CD4-positive, alpha-beta memory T cell (primary cell): Measurements from ENCODE around the gene DCT. TPM values are rescaled to one million over a fixed set of nuclear protein-coding genes. Genes with fewer than 3 reads are reported as not detected.

Experiments used
- CTCF ChIA-PET: fragments of 350-600 bp; sonication (Branson Sonifier 250); formaldehyde crosslinking; loops from one replicate; lab custom pipeline; 2021; ENCODE audit warnings: inconsistent platforms; ENCODE audit not compliant: partially characterized antibody; lab: Charles Lee
- POLR2A ChIA-PET: fragments of 350-600 bp; sonication (Branson Sonifier 250); formaldehyde crosslinking; loops from one replicate; lab custom pipeline; 2021; ENCODE audit not compliant: partially characterized antibody; lab: Charles Lee
- DNase-seq, 5 donors: peaks; one replicate each; pipeline versions ENCODE4 v3.0.0 to v3.0.0-alpha.2; 2020 to 2022; ENCODE audit warnings: mixed read lengths in 1 of 5
- H3K27ac ChIP-seq: one replicate; pipeline ENCODE4 v1.7.0; 2013; ENCODE audit warnings: low read depth, low read length
- H3K27me3 ChIP-seq: 2 replicates; pipeline ENCODE4 v1.7.0; 2013; ENCODE audit warnings: mild to moderate bottlenecking, low read length, moderate library complexity; ENCODE audit not compliant: insufficient read depth
- H3K36me3 ChIP-seq: 2 replicates; pipeline ENCODE4 v1.7.0; 2013; ENCODE audit warnings: mild to moderate bottlenecking, low read length, moderate library complexity; ENCODE audit not compliant: insufficient read depth
- H3K4me1 ChIP-seq: 2 replicates; pipeline ENCODE4 v1.7.0; 2013; ENCODE audit warnings: mild to moderate bottlenecking, low read length, moderate library complexity; ENCODE audit not compliant: insufficient read depth
- H3K4me3 ChIP-seq, 2 donors: one replicate each; pipeline ENCODE4 v1.7.0; 2013; ENCODE audit warnings: low read length in 2 of 2, mild to moderate bottlenecking in 1 of 2
- H3K9me3 ChIP-seq, 2 donors: one replicate each; pipeline ENCODE4 v1.7.0; 2013; ENCODE audit warnings: low read length in 2 of 2, control low read depth in 1 of 2; ENCODE audit not compliant: control insufficient read depth in 1 of 2
- H3K27ac Mint-ChIP-seq, 7 donors: one replicate each; pipeline ENCODE4 v1.8.0; 2020 to 2021; ENCODE audit warnings: mixed read lengths in 7 of 7, mild to moderate bottlenecking in 6 of 7, inconsistent platforms in 3 of 7, moderate library complexity in 3 of 7
- H3K27me3 Mint-ChIP-seq, 2 donors: one replicate each; pipeline ENCODE4 v1.8.0; 2020 to 2021; ENCODE audit warnings: mixed read lengths in 2 of 2
- H3K36me3 Mint-ChIP-seq, 2 donors: one replicate each; pipeline ENCODE4 v1.8.0; 2020 to 2021; ENCODE audit warnings: mixed read lengths in 2 of 2, inconsistent platforms in 1 of 2, mild to moderate bottlenecking in 1 of 2
- H3K4me1 Mint-ChIP-seq, 4 donors: one replicate each; pipeline ENCODE4 v1.8.0; 2020 to 2021; ENCODE audit warnings: mixed read lengths in 4 of 4, mild to moderate bottlenecking in 1 of 4
- H3K4me3 Mint-ChIP-seq, 8 donors: one replicate each; pipeline ENCODE4 v1.8.0; 2020 to 2021; ENCODE audit warnings: mixed read lengths in 8 of 8, mild to moderate bottlenecking in 7 of 8, moderate library complexity in 6 of 8, inconsistent platforms in 3 of 8
- H3K9me3 Mint-ChIP-seq, 8 donors: one replicate each; pipeline ENCODE4 v1.8.0; 2020 to 2021; ENCODE audit warnings: mixed read lengths in 8 of 8, mild to moderate bottlenecking in 5 of 8, inconsistent platforms in 3 of 8, moderate library complexity in 1 of 8
- intact Hi-C: fragments of 100-400 bp; cut with micrococcal nuclease; formaldehyde crosslinking; loops from one replicate; pipeline ENCODE4 v1.15.1; 2023
- polyA plus RNA-seq, 2 donors: library from polyadenylated mRNA; unstranded; fragments of 300-500 nt; fragmentation: Illumina TruSeq; gene quantifications; one replicate each; pipeline ENCODE4 v1.2.3, GENCODE V29; 2021
- total RNA-seq, 2 experiments: library from RNA; stranded (reverse); gene quantifications; one replicate each; pipeline ENCODE4 v1.2.3, GENCODE V29; 2021

Gene DCT
- total and polyA plus RNA-seq, 4 experiments from 2014 or later = 0.21 to 0.53 (median 0.30) TPM

DNA sequence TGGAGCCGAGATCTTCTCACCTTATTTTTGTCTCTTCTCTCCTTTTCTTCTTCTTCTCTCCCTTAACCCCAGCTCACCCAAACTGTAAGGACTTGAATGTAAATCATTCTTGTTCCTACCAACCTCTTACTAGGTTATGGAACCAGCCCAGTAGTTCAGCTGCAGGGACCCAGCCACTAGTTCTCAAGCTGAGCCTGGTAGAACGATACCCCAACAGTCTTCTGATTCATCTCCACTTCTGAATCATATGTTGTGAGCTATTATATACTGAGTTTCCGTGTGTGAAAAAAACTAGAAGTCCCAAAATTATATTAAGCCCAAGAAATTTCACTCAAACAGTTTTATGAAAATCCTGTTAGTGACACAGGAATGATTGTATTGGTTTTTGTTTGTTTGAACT, 67.7 kb downstream of the DCT start:
- Mint-ChIP-seq H3K36me3 (peaks cover 0 to 1% of the 10 kb centered on the region in 2 donors), H3K9me3 (peaks cover 0 to 7% (median 2%) of the 10 kb centered on the region in 8 donors), H3K4me3 (no peak overlapping the region), H3K4me1 (no peaks in the 10 kb centered on the region), H3K27me3 (peaks cover 12 to 18% of the 10 kb centered on the region in 2 donors), H3K27ac (no peak overlapping the region)
- Histone ChIP-seq H3K36me3 (no peaks in the 10 kb centered on the region), H3K9me3 (no peaks in the 10 kb centered on the region), H3K4me3 (no peak overlapping the region), H3K4me1 (no peaks in the 10 kb centered on the region), H3K27ac (no peak overlapping the region), H3K27me3 (no peaks in the 10 kb centered on the region)
- intact Hi-C loops = no loop called here
- DNase-seq = no peak
- POLR2A ChIA-PET = no interaction called here
- CTCF ChIA-PET = no interaction called here

DNA sequence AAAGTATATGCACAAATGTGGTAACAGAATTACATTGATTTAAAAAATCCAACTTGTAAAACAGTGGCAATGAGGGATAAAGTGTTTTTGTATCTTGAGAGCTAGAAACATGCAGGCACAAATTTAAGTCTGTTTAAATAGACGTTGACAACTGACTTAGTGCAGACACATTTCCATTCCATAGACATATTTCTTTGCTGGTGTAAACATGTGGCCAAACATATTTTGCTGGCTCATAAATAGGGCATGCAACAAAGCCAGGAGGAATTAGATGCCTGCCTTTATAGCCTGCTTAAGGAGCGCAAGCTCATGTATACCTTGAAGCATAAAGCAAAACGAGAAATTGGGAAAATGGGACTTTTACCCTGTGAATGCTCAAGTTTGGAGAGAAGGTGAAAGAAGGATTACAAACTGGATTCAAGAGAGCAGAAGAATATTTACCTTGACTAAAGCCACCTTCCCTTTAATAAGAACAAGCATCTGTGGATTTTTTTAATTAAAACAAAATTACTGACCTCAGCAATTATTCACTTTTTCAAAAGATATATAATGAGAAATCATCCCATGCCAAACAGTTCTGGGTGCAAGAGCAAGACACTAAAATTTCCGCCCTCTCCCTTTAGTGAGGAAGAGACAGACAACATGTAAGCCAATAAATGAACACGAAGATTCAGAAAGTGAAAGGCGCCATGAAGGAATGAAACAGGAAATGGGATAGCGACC, 71.0 kb downstream of the DCT start:
- H3K4me1 ChIP-seq = no peaks in the 10 kb centered on the region
- Mint-ChIP-seq H3K27me3 (peaks cover 10 to 15% of the 10 kb centered on the region in 2 donors), H3K27ac (no peak overlapping the region), H3K4me3 (no peak overlapping the region), H3K9me3 (no peaks in the 10 kb centered on the region), H3K36me3 (no peaks in the 10 kb centered on the region), H3K4me1 (no peaks in the 10 kb centered on the region)
- ChIA-PET CTCF (no interaction called here), POLR2A (no interaction called here)
- intact Hi-C loops = no loop called here
- H3K4me3 ChIP-seq = no peak overlapping the region
- no peaks in the 10 kb centered on the region for H3K36me3 ChIP-seq
- no peak for DNase-seq
- H3K27me3 ChIP-seq = no peaks in the 10 kb centered on the region
- no peak overlapping the region for H3K27ac ChIP-seq
- no peaks in the 10 kb centered on the region for H3K9me3 ChIP-seq

DNA sequence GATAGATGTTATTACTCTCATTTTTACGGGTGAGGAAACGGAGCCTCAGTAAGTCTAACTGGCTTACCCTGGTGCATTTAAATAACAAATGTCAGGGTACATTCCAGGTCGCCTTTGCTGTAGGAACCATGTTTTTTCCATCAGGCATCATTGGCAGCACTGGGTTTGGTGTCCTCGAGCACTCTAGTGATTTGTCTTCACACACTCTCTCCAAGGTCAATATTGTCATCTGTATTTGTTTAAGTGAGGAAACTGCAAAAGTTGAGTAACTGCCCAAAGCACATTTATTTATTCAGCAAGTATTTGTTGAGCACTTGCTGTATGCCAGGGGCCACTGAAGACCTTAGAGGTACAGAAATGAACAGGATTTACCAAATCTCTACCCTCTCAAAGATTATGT, 78.6 kb downstream of the DCT start:
- no peaks in the 10 kb centered on the region for H3K27me3 ChIP-seq
- CTCF ChIA-PET = no interaction called here

GRCh38 chr13:94399812-94400211, 79.7 kb downstream of the DCT start:
- Mint-ChIP-seq H3K27me3 (peaks cover 1 to 3% of the 10 kb centered on the region in 2 donors), H3K27ac (no peak overlapping the region), H3K4me1 (no peaks in the 10 kb centered on the region), H3K4me3 (no peak overlapping the region), H3K36me3 (no peaks in the 10 kb centered on the region), H3K9me3 (no peaks in the 10 kb centered on the region)
- ChIA-PET CTCF (no interaction called here), POLR2A (no interaction called here)
- intact Hi-C loops = no loop called here
- H3K27ac ChIP-seq = no peak overlapping the region
- DNase-seq = no peak
- H3K27me3 ChIP-seq = no peaks in the 10 kb centered on the region
- no peaks in the 10 kb centered on the region for H3K36me3 ChIP-seq
- no peaks in the 10 kb centered on the region for H3K4me1 ChIP-seq
- no peak overlapping the region for H3K4me3 ChIP-seq
- no peaks in the 10 kb centered on the region for H3K9me3 ChIP-seq

More for the DNA sequence above, 78.6 kb downstream of the DCT start:
- H3K4me1 Mint-ChIP-seq = no peaks in the 10 kb centered on the region
- Histone ChIP-seq H3K27ac (no peak overlapping the region), H3K9me3 (no peaks in the 10 kb centered on the region), H3K36me3 (no peaks in the 10 kb centered on the region), H3K4me3 (no peak overlapping the region), H3K4me1 (no peaks in the 10 kb centered on the region)
- H3K9me3 Mint-ChIP-seq = no peaks in the 10 kb centered on the region
- no peak overlapping the region for H3K4me3 Mint-ChIP-seq
- intact Hi-C loops = no loop called here
- no peak for DNase-seq
- H3K27ac Mint-ChIP-seq = no peak overlapping the region
- no peaks in the 10 kb centered on the region for H3K36me3 Mint-ChIP-seq
- H3K27me3 Mint-ChIP-seq = peaks cover 1 to 3% of the 10 kb centered on the region in 2 donors
- POLR2A ChIA-PET = no interaction called here

DNA sequence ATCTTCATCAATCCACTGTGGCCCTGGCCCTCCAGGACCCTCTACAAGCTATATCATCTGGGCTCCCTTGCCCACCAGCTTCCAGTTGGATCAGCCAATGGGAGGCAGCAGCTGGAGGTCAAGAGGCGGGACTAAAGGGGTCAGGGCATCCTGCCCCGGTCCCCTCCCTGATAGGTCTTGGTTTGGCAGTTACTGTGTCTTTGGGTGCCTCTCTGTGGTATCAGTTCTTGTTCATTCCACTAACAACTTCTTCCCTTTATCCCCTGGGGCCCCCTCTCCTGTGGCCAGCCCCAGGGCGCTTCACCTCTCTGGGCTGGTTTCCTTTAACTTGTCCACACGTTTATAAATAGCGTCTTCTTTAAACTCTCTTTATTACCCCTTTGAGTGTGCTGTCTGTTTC, 83.6 kb downstream of the DCT start:
- H3K4me3 ChIP-seq = no peak overlapping the region
- intact Hi-C loops = no loop called here
- ChIA-PET POLR2A (no interaction called here), CTCF (interaction anchor here (1.4 to 1.5 kb wide), 2 partner anchors 10 to 222 kb away, joined by 3 read pairs; no protein-coding TSS in a partner anchor)
- H3K27me3 Mint-ChIP-seq = peaks cover 1 to 3% of the 10 kb centered on the region in 2 donors
- peaks cover 0 to 2% (median 0%) of the 10 kb centered on the region in 8 donors for H3K9me3 Mint-ChIP-seq
- H3K9me3 ChIP-seq = no peaks in the 10 kb centered on the region
- H3K27ac Mint-ChIP-seq = no peak overlapping the region
- no peaks in the 10 kb centered on the region for H3K27me3 ChIP-seq
- H3K27ac ChIP-seq = no peak overlapping the region
- no peaks in the 10 kb centered on the region for H3K36me3 Mint-ChIP-seq
- H3K4me1 ChIP-seq = no peaks in the 10 kb centered on the region
- no peak overlapping the region for H3K4me3 Mint-ChIP-seq
- H3K36me3 ChIP-seq = no peaks in the 10 kb centered on the region
- no peaks in the 10 kb centered on the region for H3K4me1 Mint-ChIP-seq
- DNase-seq = no peak

- H3K4me3 Mint-ChIP-seq = no peak overlapping the region
- H3K27ac ChIP-seq = no peak overlapping the region
- no peaks in the 10 kb centered on the region for H3K27me3 ChIP-seq
- no peak overlapping the region for H3K27ac Mint-ChIP-seq
- peaks cover 0 to 2% (median 0%) of the 10 kb centered on the region in 8 donors for H3K9me3 Mint-ChIP-seq
- H3K4me1 ChIP-seq = no peaks in the 10 kb centered on the region
- ChIA-PET POLR2A (no interaction called here), CTCF (interaction anchor here (1.4 to 1.5 kb wide), 2 partner anchors 11 to 223 kb away, joined by 3 read pairs; no protein-coding TSS in a partner anchor)
- no peaks in the 10 kb centered on the region for H3K9me3 ChIP-seq
- H3K27me3 Mint-ChIP-seq = peaks cover 1 to 3% of the 10 kb centered on the region in 2 donors
- H3K4me3 ChIP-seq = no peak overlapping the region
- DNase-seq = no peak
- no peaks in the 10 kb centered on the region for H3K36me3 Mint-ChIP-seq
- H3K4me1 Mint-ChIP-seq = no peaks in the 10 kb centered on the region
- no peaks in the 10 kb centered on the region for H3K36me3 ChIP-seq
- intact Hi-C loops = no loop called here
These were observed 84.8 kb downstream of the DCT start for GRCh38 chr13:94394723-94395122.

GRCh38 chr13:94390881-94391280, 88.6 kb downstream of the DCT start:
- Mint-ChIP-seq H3K4me3 (no peak overlapping the region), H3K4me1 (no peaks in the 10 kb centered on the region), H3K27ac (no peak overlapping the region), H3K36me3 (no peaks in the 10 kb centered on the region), H3K9me3 (peaks cover 0 to 2% (median 0%) of the 10 kb centered on the region in 8 donors), H3K27me3 (no peaks in the 10 kb centered on the region)
- ChIA-PET POLR2A (no interaction called here), CTCF (no interaction called here)
- no peak for DNase-seq
- H3K4me1 ChIP-seq = no peaks in the 10 kb centered on the region
- H3K36me3 ChIP-seq = no peaks in the 10 kb centered on the region
- no peak overlapping the region for H3K4me3 ChIP-seq
- H3K27me3 ChIP-seq = no peaks in the 10 kb centered on the region
- H3K9me3 ChIP-seq = no peaks in the 10 kb centered on the region
- H3K27ac ChIP-seq = no peak overlapping the region
- intact Hi-C loops = no loop called here
